Stimulated activated CD8-positive, alpha-beta memory T cell treated with anti-CD3 and anti-CD28 coated beads, Interleukin-12 subunit alpha, Interleukin-12 subunit beta, amount 100 ng/mL, for 24 hours (primary cell): ENCODE measurements around the gene EXOC8.

Source experiments
- DNase-seq: peaks from one replicate; pipeline ENCODE4 v3.0.0-alpha.2; 2020; ENCODE audit errors: extremely low read depth

Gene EXOC8, protein sequence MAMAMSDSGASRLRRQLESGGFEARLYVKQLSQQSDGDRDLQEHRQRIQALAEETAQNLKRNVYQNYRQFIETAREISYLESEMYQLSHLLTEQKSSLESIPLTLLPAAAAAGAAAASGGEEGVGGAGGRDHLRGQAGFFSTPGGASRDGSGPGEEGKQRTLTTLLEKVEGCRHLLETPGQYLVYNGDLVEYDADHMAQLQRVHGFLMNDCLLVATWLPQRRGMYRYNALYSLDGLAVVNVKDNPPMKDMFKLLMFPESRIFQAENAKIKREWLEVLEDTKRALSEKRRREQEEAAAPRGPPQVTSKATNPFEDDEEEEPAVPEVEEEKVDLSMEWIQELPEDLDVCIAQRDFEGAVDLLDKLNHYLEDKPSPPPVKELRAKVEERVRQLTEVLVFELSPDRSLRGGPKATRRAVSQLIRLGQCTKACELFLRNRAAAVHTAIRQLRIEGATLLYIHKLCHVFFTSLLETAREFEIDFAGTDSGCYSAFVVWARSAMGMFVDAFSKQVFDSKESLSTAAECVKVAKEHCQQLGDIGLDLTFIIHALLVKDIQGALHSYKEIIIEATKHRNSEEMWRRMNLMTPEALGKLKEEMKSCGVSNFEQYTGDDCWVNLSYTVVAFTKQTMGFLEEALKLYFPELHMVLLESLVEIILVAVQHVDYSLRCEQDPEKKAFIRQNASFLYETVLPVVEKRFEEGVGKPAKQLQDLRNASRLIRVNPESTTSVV

DNA sequence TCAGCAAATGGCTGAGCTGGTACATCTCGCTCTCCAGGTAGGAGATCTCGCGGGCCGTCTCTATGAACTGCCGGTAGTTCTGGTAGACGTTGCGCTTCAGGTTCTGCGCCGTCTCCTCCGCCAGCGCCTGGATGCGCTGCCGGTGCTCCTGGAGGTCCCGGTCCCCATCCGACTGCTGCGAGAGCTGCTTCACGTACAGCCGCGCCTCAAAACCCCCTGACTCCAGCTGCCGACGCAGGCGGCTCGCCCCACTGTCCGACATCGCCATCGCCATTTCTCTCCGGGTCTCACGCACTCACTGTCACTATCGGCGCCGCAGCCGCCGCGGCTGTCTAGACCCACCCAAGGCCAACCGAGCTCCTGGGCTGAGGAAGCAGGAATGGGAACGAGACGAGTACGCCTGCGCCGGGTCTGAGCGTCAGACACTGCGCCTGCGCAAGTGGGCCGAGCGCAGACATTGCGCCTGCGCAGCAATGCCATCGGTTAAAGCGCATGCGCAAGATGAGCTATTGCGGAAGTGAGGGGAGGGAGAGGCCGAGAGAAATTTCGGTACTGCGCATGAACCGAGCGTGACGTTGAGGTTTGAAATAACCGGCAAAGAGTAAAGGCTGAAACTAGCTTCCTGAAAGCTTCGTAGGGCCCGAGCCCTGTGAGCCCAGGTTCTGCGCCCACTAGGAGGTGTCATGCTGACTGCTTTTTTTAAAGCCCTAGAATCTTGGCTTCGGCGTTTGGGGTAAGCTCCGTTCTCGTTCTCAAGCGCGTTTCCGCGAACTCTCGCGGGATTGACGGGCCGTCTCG, at the start of gene EXOC8:
TSS of gene EXOC8 (minus strand) at position 381 of the 798 bp plus-strand sequence. CDS start at position 274, 107 bp downstream.
- DNase-seq, result peak; percentile 85

DNA sequence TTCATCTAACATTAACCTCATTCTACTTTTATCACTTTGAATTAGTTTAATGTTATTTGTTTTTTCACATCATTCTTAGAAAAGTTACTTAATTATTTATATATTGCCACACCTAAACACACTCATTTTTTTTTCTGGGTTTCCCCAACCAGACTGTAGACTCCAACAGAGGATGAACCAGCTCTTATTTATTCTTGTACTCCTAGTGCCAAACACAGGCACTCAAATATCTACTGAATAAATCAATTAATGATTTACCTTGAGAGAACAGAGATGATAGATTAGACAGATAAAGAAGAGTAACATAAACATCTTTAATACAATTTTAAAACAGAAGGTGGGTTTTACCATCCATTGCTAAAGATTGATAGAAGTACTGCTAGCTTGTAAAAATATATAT, 48.8 kb upstream of the EXOC8 start:
- no peak for DNase-seq

DNA sequence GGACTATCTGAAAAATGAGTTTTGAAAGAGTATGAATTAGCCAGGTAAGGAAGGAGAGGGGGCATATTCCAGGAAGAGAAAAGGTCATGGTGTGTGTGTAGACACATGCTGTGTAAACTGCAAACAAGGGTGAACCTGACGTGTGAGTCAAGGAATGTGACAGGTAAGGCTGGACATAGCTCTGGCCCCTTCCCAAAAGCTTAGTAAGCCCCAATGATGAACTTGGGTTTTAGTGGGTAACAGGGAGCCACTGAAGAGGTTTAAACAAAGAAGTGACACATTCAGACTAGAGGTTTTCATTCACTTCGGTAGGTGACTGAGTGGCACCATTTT, 47.7 kb upstream of the EXOC8 start:
- no peak for DNase-seq

DNA sequence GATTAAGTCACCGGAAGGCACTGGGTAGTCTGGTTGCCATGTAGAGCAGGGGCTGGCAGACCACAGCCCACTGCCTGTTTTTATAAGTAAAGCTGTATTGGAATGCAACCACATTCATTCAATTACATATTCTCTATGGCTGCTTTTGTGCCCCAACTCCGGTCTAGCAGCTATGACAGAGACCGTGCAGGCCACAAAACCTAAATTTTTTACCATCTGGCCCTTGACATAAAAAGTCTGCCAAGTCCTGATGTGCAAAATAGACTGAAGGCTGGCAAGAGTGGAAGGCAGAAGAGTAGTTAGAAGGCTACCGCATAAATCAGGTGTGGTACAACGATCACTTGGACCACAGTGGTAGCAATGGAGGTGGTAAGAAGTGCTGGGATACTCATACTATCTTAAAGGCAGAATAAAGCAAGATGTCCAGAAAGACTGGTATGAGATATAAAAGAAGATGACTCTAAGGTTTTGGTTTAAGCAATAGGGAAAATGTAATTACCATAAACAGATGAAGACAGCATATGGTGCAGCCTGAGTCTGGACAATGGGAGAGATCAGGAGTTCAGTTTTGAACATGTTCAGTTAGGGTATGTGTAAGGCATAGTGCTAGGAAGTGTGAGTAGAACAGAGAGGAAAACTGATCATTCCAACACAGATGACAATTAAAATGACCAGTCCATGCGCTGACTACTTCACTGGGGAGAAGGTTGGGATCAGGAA, 47.2 kb upstream of the EXOC8 start:
- DNase-seq, result no peak

DNA sequence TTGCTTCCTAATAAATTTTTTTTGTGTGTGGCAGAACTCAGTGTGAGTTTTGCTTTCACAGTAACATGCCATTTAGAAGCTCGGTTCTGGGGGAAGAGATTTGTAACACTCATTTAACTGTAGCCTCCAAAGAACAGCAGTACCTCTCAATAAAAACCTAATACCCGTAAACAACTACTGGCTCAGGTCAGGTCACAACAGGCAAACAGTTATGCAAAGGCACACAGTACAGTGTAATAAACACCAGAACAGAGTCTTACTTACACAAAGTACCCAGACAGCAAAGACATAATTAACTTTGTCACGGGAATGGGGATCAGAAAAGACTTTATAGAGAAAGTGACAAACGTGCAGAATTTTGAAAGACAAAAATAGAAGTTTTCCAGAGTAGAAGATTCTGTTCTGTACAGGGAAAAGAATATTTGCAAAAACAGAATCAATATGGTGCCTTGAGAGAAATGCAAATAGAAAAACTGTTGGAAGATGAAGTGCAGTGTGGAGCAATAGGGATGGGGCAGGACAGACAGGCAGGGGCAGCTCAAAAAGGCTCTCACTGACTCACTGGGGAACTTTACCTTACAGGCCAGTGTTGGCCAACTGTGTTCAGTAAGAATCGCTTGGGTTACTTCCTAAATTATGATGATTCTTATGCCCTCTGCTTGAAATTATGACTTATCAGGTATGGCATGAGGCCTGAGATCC, 45.7 kb upstream of the EXOC8 start:
- no peak for DNase-seq

DNA sequence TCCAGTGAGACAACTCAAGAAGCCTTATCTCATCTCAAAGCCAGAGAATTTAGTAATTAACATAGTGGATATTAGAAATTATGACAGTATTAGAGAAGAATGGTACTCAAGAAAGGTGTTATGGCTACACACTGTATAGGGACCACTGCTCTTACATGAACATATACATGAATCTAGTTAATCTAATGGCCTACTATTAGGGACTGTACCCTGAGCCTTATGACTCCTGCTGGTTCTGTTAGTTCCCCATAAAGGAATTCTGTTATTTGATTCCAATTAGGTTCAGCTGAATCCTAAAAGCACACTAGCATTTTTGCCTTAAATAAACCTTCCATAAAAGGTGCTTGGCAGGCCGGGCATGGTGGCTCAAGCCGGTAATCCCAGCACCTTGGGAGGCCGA, 44.8 kb upstream of the EXOC8 start:
- DNase-seq, result no peak

DNA sequence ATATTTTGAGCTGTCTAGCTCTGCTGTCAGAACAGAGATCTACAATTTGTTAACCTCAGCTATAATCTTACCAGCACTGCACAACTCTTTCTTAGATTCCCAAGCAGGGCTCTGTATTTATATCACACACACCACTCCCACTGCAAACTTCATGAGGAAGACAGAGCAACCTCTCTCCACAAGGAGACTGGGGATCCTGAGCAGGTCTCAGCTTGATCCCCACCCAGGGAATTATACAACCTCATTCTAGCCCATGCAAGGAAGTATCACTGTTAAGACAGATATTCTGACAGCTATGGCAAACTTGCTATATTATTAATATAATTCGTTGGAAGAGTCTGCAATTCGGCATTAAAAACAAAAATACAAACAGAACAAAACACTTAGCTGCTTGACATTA, 44.1 kb upstream of the EXOC8 start:
- no peak for DNase-seq

DNA sequence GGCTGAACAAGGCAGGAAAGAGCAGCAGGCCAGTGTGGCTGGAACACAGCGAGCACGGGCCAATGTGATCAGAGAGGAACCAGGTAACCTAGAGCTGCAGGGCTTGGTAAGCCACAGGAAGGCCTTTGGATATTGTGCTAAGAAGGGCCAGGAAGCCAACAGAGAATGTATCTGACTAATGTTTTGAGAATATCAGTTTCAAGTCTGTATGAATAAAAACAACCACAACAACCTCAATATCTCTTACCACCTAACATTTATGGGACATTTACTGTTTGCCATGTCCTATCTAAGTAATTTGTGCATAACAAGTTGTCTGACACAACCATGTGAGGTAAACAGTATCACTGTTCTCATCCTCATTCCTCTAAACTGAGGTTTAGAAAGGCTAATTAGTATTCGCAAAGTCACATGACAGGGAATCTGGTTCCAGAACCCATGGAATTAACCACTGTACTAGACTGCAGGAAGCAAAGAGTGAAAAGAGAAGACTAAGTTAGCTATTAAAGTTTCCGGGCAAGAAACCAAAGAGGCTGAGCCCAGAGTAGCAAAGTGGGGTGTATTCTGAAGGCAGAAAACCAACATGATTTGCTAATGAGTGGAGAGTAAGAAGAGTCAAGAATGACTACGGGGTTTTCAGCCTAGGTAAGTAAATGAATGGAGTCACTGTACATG, 39.4 kb upstream of the EXOC8 start:
- DNase-seq, result no peak

DNA sequence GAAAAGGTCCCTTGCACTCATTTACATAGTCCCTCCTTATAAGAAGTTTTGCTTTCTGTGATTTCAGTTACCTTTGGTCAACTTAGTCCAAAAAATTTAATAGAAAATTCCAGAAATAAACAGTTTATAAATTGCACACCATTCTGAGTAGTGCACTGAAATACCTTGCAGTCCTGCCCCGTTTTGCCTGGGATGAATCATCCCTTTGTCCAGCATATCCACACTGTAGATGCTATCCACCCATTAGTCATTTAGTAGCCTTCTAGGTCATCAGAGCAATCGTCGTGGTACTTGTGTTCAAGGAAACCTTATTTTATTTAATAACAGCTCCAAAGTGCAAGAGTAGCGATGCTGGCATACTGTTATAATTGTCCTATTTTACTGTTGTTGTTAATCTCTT, 38.4 kb upstream of the EXOC8 start:
- DNase-seq, result no peak

DNA sequence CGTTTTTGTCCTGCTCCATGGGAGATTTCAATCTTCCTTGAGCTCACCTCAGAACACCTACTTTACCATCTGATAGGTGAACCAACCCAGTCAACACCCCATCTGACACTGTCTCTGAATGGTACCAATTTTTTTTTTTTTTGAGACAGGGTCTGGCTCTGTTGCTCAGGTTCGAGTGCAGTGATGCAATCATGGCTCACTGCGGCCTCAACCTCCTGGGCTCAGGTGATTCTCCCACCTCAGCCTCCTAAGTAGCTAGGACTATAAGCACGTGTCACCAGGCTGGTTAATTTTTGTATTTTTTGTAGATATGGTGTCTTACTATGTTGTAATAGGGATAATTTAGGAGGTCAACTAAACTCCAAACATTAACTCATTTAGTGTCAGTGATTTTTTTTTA, 36.7 kb upstream of the EXOC8 start:
- DNase-seq, result no peak

DNA sequence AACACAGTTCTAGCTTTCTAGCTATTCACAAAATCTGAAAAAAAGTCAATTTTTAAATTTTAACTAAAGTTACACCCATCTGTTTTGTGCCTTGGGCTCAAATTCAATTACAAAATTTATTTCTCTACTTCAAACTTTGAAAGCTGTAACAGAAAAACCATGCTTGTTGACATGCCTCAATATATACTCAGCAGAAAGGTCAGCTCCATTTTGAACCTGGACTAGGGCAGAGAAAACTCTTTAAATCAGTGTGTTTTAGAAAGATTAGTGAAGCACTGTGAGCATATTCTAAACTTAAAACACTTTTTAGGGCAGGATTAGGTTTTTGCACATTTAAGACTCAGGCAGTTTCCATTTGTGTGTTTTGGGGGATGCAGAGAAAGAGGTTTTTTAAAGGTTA, 34.8 kb upstream of the EXOC8 start:
- no peak for DNase-seq

DNA sequence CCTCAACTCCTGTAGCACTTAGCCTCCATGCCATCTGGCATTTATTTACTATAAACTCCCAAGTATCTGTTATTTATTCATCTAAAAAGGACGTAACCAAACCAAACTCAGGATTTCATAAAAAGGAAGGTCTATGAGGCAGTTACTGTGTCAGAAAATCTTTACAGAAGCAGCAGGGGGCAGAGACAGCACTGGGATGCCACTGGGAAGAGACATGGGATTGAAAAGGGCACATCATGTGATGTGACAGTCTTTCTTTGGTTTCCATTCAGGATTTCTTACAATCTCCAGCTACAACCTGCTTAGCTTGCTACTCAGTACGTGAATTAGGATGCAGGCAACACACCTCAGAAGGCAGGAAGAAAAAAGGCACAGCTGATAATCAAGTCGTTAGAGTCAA, 31.6 kb upstream of the EXOC8 start:
- no peak for DNase-seq

DNA sequence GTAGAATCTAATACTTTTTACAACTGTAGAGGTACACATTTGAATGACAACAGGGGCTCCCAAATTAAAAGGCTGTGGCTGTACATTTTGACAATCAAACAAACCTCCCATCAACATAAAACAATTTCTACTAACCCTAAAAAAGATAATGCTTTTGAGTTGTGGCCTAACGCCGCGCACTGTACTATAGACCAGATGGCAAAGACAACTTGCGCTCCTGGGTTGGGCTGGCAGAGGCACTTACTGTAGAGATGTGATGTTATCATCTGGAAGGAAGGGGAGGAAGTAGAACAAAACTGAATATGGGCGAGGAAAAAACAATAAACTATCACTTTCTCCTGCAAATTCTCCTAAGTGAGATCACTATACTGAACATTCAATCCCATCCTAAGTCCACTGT, 26.5 kb upstream of the EXOC8 start:
- no peak for DNase-seq

DNA sequence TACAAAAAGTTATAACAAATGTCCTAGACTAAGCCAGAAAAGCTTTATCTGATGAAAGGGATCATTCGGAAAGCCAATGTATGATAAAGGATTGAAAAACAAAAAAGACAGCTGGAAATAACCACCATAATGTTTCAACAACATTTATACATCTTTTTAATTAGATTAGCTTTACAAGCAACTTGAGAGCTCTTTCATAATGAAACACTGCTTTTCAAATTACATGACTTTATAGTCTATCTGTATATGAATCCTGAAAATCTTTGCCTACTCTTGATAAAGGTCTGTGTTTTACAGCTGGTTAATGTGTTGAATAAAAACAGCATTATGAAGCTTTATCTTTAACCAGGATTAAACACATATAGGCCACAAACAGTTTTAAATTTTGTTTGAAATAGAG, 26.0 kb upstream of the EXOC8 start:
- no peak for DNase-seq

DNA sequence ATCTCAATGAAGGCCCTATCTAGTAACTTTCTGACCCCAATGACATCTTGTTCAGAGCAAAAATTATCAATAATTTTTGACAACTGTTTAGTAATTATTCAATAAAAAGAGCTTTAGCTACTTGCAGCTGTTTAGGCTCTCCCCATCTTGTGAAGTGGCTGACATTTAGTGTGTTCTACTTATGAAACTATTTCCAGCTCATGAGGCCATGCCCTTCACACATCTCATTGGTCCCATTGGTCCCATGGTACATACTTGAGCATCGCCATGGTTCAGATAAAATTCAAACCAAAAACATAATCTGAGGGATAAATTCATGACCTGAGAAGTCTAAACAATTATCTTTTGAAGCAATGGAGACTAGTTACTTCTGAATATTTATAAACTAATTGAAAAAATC, 24.7 kb upstream of the EXOC8 start:
- DNase-seq, result no peak

DNA sequence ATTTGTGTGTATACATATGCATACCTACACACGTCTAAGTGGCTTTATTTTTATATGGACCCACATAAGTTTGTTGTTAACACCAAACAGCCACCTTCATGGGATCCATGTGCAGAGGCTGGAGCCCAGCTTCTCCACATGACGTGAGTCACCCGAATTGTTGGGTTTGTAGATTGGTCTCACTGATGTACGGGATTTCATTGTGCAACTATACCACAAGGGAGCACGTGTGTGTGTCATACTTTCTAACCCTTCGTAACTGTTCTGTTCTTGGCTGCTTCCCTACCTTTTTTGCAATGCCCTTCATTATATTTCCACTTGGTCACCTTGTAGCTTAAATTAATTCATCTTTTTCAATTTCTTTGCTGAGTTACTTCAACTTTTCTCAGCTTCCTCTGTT, 21.5 kb upstream of the EXOC8 start:
- DNase-seq, result no peak

DNA sequence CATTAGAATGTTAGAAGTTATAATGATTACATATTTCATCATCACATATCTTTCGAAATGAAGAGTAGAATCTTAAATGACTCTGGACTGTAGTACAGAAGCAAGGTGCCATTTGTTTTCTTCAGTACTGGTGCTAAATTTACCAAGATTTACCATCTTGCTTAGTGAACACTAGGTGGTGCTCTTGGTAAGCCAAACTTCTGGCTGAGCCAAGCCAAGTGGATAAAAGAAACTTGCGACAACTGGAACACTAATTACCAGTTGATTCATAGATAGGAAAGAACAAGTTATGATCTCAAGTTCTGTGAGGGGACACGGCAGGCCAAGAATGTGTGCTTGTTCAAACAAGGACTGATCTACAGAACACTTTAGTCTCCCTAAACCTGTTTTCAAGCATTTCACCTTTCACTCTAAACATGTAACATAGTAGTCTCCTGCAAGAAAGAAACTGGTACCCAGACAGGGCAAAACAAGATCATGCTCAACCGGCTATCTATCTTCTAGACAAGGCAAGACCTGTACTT, 20.2 kb upstream of the EXOC8 start:
- no peak for DNase-seq

DNA sequence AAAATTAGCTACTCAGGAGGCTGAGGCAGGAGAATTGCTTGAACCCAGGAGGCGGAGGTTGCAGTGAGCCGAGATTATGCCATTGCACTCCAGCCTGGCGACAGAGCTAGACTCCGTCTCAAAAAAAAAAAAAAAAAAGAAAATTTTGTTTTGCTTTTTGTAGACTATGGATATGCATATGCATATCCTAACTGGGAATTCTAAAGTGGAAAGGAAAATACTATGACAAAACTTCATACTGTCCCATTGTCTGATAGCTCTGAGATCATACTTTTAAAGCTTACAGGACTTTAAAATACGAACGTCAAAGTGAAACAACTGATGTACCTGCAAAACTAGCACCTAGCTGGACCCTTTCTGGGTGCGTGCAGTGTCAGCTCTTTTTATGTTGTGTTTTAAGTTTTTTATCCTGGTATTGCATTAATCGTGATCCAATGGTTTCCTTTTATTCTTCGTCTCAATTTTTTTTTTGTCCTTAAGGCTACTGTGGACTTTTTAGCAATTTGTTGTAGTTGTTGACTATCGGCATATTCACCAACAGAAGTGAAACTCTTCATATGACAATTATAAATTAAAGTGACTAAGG, 19.6 kb upstream of the EXOC8 start:
- no peak for DNase-seq

DNA sequence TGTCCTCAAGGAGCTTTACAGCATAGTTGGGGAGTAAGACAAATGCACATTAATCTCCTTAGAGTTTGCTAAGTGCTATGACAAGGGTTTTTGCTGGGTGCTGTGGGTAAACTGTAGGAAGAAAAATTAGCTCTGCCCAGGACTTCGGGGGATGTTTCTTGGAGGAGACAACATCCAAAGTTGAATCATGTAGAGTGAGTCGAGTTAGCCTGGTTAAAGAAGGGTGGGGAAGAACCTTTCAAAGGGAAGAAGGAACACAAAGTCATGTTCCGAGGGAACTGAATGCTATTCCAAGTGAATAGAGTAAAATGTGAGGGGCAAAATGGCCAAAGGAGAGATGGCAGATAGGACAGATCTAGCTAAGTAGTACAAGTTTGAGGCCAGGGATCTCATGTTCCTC, 17.5 kb upstream of the EXOC8 start:
- no peak for DNase-seq

DNA sequence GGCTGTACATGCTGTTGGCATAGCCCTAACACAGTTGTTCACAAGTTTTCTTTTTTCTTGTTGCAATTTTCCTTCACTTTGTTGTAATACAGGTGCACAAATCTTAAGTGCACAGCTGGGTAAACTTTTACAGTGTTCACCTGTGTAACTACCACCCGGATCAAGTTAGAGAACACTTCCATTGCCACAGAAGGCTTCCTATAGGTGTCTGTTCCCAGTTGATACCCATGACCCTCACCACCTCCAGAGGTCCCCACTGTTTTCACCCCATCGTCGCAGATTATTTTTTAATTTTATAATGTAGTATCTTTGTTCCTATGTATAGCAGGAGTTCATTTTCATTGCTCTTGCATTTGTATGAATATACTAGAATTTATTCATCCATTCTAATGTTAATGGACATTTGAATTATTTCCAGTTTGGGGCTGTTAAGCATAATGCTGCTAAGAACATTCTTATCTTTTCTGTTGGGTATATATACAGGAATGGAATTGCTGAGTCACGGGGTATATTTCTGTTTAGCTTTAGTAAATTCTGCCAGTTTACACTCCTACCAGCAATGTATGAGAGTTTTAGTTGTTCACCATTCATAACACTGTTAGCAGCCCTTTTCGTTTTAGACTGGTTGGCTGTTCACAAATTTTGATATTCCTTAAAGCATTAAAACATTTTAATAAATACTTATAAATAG, 16.8 kb upstream of the EXOC8 start:
- no peak for DNase-seq
